ENCODE measurements around the gene FGF7.
"Not testable (repeated sequence)": the region's sequence is repeated elsewhere in the genome, so short reads cannot be mapped to it uniquely, and the experiment has no call there.

Gene FGF7

DNA sequence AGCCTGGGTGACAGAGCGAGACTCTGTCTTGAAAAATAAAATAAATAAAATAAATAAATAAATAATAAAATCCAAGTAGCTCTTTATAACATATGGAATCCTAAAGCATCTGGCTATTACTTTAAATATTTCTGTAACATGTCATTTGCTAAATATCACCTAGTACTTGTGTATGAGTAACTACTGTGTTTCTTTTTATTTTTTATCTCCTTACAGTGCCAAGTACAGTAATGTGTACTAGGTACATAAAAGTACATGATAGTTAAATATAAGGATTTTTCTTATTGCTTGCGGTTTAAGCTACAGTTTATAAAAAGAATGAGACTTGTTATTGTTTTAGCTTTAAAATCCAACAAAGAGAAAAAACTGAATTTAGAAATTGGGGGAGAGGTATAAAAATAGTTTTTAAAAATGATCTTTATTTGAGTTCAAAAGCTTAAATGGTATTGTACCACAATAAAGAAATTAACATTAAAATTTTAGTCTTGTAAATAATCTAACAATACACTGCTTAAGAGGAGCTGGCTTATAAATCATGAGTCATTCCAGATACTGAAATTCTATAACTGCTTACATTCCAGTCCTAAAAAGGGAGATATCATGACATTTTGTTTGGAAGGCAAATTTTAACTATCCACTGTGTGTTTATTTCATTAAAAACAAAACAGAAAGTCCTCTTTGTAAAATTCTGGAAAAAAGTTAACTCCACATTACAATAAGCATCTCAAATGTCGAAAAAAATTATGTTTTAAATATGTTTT is 73.1 kb downstream of the FGF7 start:
- ATAC-seq = no peak

DNA sequence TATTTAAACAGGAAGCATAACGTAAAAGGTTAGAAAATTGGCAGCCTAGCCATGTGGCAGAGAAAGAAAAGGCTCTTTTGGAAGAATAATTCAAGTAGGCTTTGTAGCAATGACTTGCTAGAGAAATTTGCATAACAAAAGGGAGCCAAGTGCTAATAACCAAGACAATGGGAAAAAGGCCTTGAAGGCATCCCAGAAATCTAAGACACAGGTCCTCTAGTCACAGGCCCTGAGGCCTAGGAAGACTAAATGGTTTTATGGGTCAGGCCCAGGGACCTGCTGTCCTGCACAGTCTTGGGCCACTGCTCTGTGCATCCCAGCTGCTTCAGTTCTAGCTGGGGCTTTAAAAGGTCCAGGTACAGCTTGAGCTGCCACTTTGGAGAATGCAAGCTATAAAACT is 78.5 kb downstream of the FGF7 start:
- ATAC-seq = no peak

GRCh38 chr15:49506341-49506740 is 83.3 kb downstream of the FGF7 start:
- no peak for ATAC-seq

GRCh38 chr15:49507261-49507660 is 84.2 kb downstream of the FGF7 start:
- no peak for ATAC-seq

- ATAC-seq = not testable (repeated sequence)
These were observed 89.7 kb downstream of the FGF7 start for GRCh38 chr15:49512739-49513138.

DNA sequence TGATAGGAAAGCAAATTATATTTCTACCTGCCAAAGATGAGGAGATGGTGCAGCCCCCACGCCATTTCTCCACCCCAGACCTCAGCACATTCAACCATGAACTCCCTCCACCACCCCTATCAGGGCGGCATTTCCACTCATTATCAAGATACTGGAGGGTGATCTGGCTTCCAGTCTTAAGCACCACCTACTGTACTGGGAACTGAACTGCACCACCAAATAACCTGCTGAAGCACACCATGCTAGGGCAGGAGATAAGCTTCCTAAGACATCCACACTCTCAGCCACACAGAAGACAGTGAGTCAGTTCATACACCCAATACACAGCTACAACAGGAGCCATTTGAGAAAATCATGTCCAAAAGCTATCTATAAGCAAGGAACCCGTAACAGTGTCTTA is 98.8 kb downstream of the FGF7 start:
- ATAC-seq = no peak

DNA sequence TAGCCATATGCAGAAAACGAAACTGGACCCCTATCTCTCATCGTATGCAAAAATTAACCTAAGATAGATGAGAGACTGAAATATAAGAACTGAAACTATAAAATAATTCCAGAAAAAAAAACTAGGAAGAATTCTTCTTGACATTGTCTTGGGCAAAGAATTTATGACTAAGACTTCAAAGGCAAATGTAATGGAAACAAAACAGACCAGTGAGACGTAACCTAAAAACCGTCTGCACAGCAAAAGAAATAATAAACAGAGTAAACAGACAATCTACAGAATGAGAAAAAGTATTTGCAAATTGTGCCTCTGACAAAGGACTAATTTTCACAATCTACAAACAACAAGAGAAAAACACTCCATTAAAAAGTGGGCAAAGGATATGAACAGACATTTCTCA is 105.2 kb downstream of the FGF7 start:
- no peak for ATAC-seq

- no peak for ATAC-seq
These were observed 107.0 kb downstream of the FGF7 start for GRCh38 chr15:49530092-49530491.

Measured in activated CD4-positive, CD25-positive, alpha-beta regulatory T cell treated with anti-CD3 and anti-CD28 coated beads, Interleukin-2, amount 50 U/mL, for 24 hours (primary cell).